SK-N-SH treated with all-trans-retinoic acid at 6 μM for 48 hours (cell line): ENCODE data around the gene CYLD.

ENCODE experiments used
- ARNTL ChIP-seq: fragments of 450-650 bp; formaldehyde crosslinking; IDR thresholded peaks from 2 replicates; pipeline ENCODE4 v1.5.0; 2020; ENCODE audit warnings: low read depth, mild to moderate bottlenecking, moderate library complexity, borderline replicate concordance
- BACH2 ChIP-seq: fragments of 250-450 bp; sonication (Bioruptor Pico); IDR thresholded peaks from 2 replicates; pipeline ENCODE4 v1.9.0; 2021; ENCODE audit warnings: mild to moderate bottlenecking, borderline replicate concordance
- PPARA ChIP-seq: fragments of 250-450 bp; sonication (Bioruptor Pico); IDR thresholded peaks from 2 replicates; pipeline ENCODE4 v1.5.0; 2020; ENCODE audit warnings: mild to moderate bottlenecking, borderline replicate concordance
- RARB ChIP-seq: fragments of 250-450 bp; sonication (Bioruptor Pico); IDR thresholded peaks from 2 replicates; pipeline ENCODE4 v1.8.0; 2021; ENCODE audit warnings: mild to moderate bottlenecking, moderate library complexity
- SNAI2 ChIP-seq: fragments of 250-450 bp; sonication (Bioruptor Pico); IDR thresholded peaks from 2 replicates; pipeline ENCODE4 v1.5.0; 2020; ENCODE audit warnings: mild to moderate bottlenecking, moderate library complexity
- TCF4 ChIP-seq: fragments of 250-450 bp; sonication (Bioruptor Pico); IDR thresholded peaks from 2 replicates; pipeline ENCODE4 v1.8.0; 2021; ENCODE audit warnings: mild to moderate bottlenecking, moderate library complexity, borderline replicate concordance
- TOX ChIP-seq: fragments of 250-450 bp; sonication (Bioruptor Pico); IDR thresholded peaks from 2 replicates; pipeline ENCODE4 v1.8.0; 2021; ENCODE audit warnings: mild to moderate bottlenecking, moderate library complexity, borderline replicate concordance
- ZC3H10 ChIP-seq: fragments of 250-450 bp; sonication (Bioruptor Pico); IDR thresholded peaks from 2 replicates; pipeline ENCODE4 v1.5.1; 2021; ENCODE audit warnings: mild to moderate bottlenecking, moderate library complexity
- ZFP30 ChIP-seq: fragments of 450-650 bp; formaldehyde crosslinking; IDR thresholded peaks from 2 replicates; pipeline ENCODE4 v1.5.0; 2022; ENCODE audit warnings: mild to moderate bottlenecking, moderate library complexity
- ZNF70 ChIP-seq: fragments of 450-650 bp; formaldehyde crosslinking; IDR thresholded peaks from 2 replicates; pipeline ENCODE4 v1.5.0; 2020; ENCODE audit warnings: mild to moderate bottlenecking, moderate library complexity
- TF ChIP-seq, protein P1 (sequence below): fragments of 250-450 bp; sonication (Bioruptor Pico); IDR thresholded peaks from 2 replicates; pipeline ENCODE4 v1.8.0; 2020; ENCODE audit warnings: mild to moderate bottlenecking, moderate library complexity, borderline replicate concordance
- TF ChIP-seq, protein P2 (sequence below): fragments of 250-450 bp; sonication (Bioruptor Pico); IDR thresholded peaks from 2 replicates; pipeline ENCODE4 v1.5.1; 2020; ENCODE audit warnings: low read depth, mild to moderate bottlenecking, moderate library complexity
- TF ChIP-seq, protein P3 (sequence below): fragments of 250-450 bp; sonication (Bioruptor Pico); IDR thresholded peaks from 2 replicates; pipeline ENCODE4 v1.8.0; 2021; ENCODE audit warnings: low read depth, mild to moderate bottlenecking, moderate library complexity, borderline replicate concordance

DNA sequence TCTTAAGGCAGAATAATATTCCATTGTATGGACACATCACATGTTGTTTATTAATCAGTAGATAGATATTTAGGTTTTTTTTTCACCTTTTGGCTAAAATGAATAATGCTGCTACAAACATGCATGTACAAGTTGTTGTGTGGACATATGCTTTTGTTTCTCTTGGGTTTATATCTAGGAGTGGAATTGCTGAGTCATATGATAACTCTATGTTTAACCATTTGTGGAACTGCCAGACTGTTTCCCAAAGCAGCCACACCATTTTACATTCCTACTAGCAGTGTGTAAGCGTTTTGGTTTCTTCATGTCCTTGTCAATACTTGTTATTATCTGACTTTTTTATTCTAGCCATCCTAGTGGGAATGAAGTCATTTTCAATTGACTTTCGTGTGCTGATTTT, 21.3 kb downstream of the CYLD start:
- TF ChIP-seq, protein P1, sequence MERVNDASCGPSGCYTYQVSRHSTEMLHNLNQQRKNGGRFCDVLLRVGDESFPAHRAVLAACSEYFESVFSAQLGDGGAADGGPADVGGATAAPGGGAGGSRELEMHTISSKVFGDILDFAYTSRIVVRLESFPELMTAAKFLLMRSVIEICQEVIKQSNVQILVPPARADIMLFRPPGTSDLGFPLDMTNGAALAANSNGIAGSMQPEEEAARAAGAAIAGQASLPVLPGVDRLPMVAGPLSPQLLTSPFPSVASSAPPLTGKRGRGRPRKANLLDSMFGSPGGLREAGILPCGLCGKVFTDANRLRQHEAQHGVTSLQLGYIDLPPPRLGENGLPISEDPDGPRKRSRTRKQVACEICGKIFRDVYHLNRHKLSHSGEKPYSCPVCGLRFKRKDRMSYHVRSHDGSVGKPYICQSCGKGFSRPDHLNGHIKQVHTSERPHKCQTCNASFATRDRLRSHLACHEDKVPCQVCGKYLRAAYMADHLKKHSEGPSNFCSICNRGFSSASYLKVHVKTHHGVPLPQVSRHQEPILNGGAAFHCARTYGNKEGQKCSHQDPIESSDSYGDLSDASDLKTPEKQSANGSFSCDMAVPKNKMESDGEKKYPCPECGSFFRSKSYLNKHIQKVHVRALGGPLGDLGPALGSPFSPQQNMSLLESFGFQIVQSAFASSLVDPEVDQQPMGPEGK (CRISPR knock-in tag): no peak
- TF ChIP-seq ZNF70 (CRISPR knock-in tag) (no peak), TCF4 (CRISPR knock-in tag) (no peak), ARNTL (CRISPR knock-in tag) (no peak), RARB (CRISPR knock-in tag) (no peak), SNAI2 (no peak), BACH2 (CRISPR knock-in tag) (no peak), PPARA (CRISPR knock-in tag) (no peak), ZC3H10 (CRISPR knock-in tag) (no peak), TOX (CRISPR knock-in tag) (no peak), ZFP30 (CRISPR knock-in tag) (no peak)
- TF ChIP-seq, protein P2, sequence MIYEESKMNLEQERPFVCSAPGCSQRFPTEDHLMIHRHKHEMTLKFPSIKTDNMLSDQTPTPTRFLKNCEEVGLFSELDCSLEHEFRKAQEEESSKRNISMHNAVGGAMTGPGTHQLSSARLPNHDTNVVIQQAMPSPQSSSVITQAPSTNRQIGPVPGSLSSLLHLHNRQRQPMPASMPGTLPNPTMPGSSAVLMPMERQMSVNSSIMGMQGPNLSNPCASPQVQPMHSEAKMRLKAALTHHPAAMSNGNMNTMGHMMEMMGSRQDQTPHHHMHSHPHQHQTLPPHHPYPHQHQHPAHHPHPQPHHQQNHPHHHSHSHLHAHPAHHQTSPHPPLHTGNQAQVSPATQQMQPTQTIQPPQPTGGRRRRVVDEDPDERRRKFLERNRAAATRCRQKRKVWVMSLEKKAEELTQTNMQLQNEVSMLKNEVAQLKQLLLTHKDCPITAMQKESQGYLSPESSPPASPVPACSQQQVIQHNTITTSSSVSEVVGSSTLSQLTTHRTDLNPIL (CRISPR knock-in tag): no peak
- TF ChIP-seq, protein P3, sequence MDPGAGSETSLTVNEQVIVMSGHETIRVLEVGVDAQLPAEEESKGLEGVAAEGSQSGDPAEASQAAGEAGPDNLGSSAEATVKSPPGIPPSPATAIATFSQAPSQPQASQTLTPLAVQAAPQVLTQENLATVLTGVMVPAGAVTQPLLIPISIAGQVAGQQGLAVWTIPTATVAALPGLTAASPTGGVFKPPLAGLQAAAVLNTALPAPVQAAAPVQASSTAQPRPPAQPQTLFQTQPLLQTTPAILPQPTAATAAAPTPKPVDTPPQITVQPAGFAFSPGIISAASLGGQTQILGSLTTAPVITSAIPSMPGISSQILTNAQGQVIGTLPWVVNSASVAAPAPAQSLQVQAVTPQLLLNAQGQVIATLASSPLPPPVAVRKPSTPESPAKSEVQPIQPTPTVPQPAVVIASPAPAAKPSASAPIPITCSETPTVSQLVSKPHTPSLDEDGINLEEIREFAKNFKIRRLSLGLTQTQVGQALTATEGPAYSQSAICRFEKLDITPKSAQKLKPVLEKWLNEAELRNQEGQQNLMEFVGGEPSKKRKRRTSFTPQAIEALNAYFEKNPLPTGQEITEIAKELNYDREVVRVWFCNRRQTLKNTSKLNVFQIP (CRISPR knock-in tag): no peak
